Cardiac fibroblast (primary cell): ENCODE results near the gene SGCG.
A peak's percentile ranks its signal among the peaks of the same experiment; 100 is the strongest.

ENCODE experiments used
- DNase-seq, 2 donors: peaks; one replicate each; pipeline versions ENCODE4 v3.0.0 to v3.0.0-alpha.2; 2010; ENCODE audit warnings: low read depth in 2 of 2
- H3K4me3 ChIP-seq, 2 donors: replicated peaks in 1 of 2; 1 replicate in 1 of 2; 2 replicates in 1 of 2; pipeline ENCODE4 v1.5.1; 2011; ENCODE audit warnings: low read depth in 2 of 2, low read length in 2 of 2, mild to moderate bottlenecking in 2 of 2, moderate library complexity in 1 of 2
- CTCF ChIP-seq: IDR thresholded peaks from one replicate; pipeline ENCODE4 v1.5.1; 2011; ENCODE audit warnings: low read depth, mild to moderate bottlenecking, low read length, inconsistent platforms

SGCG gene

GRCh38 chr13:23356368-23356767 lies 175.6 kb downstream of the SGCG start:
- no peak overlapping the region for H3K4me3 ChIP-seq
- no peak for TF ChIP-seq CTCF
- DNase-seq: no peak

- TF ChIP-seq CTCF: no peak
- peak; percentile 10 to 54 for DNase-seq
- no peak overlapping the region for H3K4me3 ChIP-seq
Measured at GRCh38 chr13:23357349-23357748, 176.6 kb downstream of the SGCG start.

- H3K4me3 ChIP-seq: no peak overlapping the region
- DNase-seq: no peak
- no peak for TF ChIP-seq CTCF
Measured at GRCh38 chr13:23359882-23360281, 179.1 kb downstream of the SGCG start.

- TF ChIP-seq CTCF: no peak
- H3K4me3 ChIP-seq: no peak overlapping the region
Measured at GRCh38 chr13:23365652-23366051, 184.9 kb downstream of the SGCG start.

GRCh38 chr13:23367907-23368306 lies 187.1 kb downstream of the SGCG start:
- DNase-seq: no peak
- TF ChIP-seq CTCF: no peak
- no peak overlapping the region for H3K4me3 ChIP-seq

More at GRCh38 chr13:23365652-23366051, 184.9 kb downstream of the SGCG start:
- peak in 1 of 2 donors; percentile 28 for DNase-seq

GRCh38 chr13:23372264-23372906 lies 191.6 kb downstream of the SGCG start:
- no peak overlapping the region for H3K4me3 ChIP-seq
- peak; percentile 67 to 83 for DNase-seq
- TF ChIP-seq CTCF: no peak
